ENCODE measurements around the gene YTHDF2. TPM values are rescaled to one million over a fixed set of nuclear protein-coding genes. Genes with fewer than 3 reads are reported as not detected.
A peak's percentile ranks its signal among the peaks of the same experiment; 100 is the strongest.

Gene YTHDF2
- polyA plus RNA-seq, 4 donors, result 39.1 to 59.0 (median 43.8) TPM

- no peak overlapping the region for H3K27ac ChIP-seq (ENCODE audit: low read depth in 1 of 3, low read length in 2 of 3)
- H3K27me3 ChIP-seq (ENCODE audit: control insufficient read depth in 3 of 3, insufficient read depth in 3 of 3, low read length in 3 of 3), result peaks cover 28 to 61% (median 35%) of the 10 kb centered on the region in 3 donors
- H3K4me3 ChIP-seq (ENCODE audit: low read depth in 1 of 3, low read length in 3 of 3), result no peak overlapping the region
- H3K36me3 ChIP-seq (ENCODE audit: control insufficient read depth in 3 of 3, insufficient read depth in 2 of 3, low read depth in 1 of 3, low read length in 3 of 3), result no peaks in the 10 kb centered on the region
- DNase-seq (no peak), FAIRE-seq (no peak)
- no peaks in the 10 kb centered on the region for H3K9me3 ChIP-seq (ENCODE audit: control insufficient read depth in 2 of 2, insufficient read depth in 1 of 2, low read depth in 1 of 2, low read length in 1 of 2)
- H3K4me1 ChIP-seq (ENCODE audit: control insufficient read depth in 3 of 3, insufficient read depth in 2 of 3, low read depth in 1 of 3, low read length in 2 of 3), result no peaks in the 10 kb centered on the region
- 64 to 69% (median 69%) methylated on average over 9 of the region's 9 CpGs for WGBS, 3 donors
Measured at GRCh38 chr1:28811369-28811765, 74.6 kb downstream of the YTHDF2 start.

- Histone ChIP-seq H3K4me3 (ENCODE audit: low read depth in 1 of 3, low read length in 3 of 3) (no peak within 1 kb of the TSS), H3K36me3 (ENCODE audit: control insufficient read depth in 3 of 3, insufficient read depth in 2 of 3, low read depth in 1 of 3, low read length in 3 of 3) (no peaks in the 10 kb centered on the region), H3K4me1 (ENCODE audit: control insufficient read depth in 3 of 3, insufficient read depth in 2 of 3, low read depth in 1 of 3, low read length in 2 of 3) (no peaks in the 10 kb centered on the region), H3K9me3 (ENCODE audit: control insufficient read depth in 2 of 2, insufficient read depth in 1 of 2, low read depth in 1 of 2, low read length in 1 of 2) (no peaks in the 10 kb centered on the region), H3K27me3 (ENCODE audit: control insufficient read depth in 3 of 3, insufficient read depth in 3 of 3, low read length in 3 of 3) (peaks cover 28 to 65% (median 37%) of the 10 kb centered on the region in 3 donors), H3K27ac (ENCODE audit: low read depth in 1 of 3, low read length in 2 of 3) (no peak within 1 kb of the TSS)
- WGBS, 3 donors, result 3 to 6% (median 6%) methylated on average over 58 to 108 of the region's 108 CpGs
- FAIRE-seq, result no peak
- DNase-seq, result peak in 1 of 2 donors; percentile 40
Measured at GRCh38 chr1:28811766-28812668, 75.3 kb downstream of the YTHDF2 start, which contains the start of gene OPRD1. Gene OPRD1 (plus strand): TSS chr1:28812170. CDS start chr1:28812384, 214 bp downstream.

- 31 to 39% (median 35%) methylated on average over 34 of the region's 34 CpGs for WGBS, 3 donors
- Histone ChIP-seq H3K4me1 (ENCODE audit: control insufficient read depth in 3 of 3, insufficient read depth in 2 of 3, low read depth in 1 of 3, low read length in 2 of 3) (no peaks in the 10 kb centered on the region), H3K27ac (ENCODE audit: low read depth in 1 of 3, low read length in 2 of 3) (no peak overlapping the region), H3K27me3 (ENCODE audit: control insufficient read depth in 3 of 3, insufficient read depth in 3 of 3, low read length in 3 of 3) (peaks cover 28 to 64% (median 37%) of the 10 kb centered on the region in 3 donors), H3K36me3 (ENCODE audit: control insufficient read depth in 3 of 3, insufficient read depth in 2 of 3, low read depth in 1 of 3, low read length in 3 of 3) (no peaks in the 10 kb centered on the region), H3K9me3 (ENCODE audit: control insufficient read depth in 2 of 2, insufficient read depth in 1 of 2, low read depth in 1 of 2, low read length in 1 of 2) (no peaks in the 10 kb centered on the region), H3K4me3 (ENCODE audit: low read depth in 1 of 3, low read length in 3 of 3) (no peak overlapping the region)
- FAIRE-seq (no peak), DNase-seq (no peak)
Measured at GRCh38 chr1:28812669-28813468, 76.1 kb downstream of the YTHDF2 start.

GRCh38 chr1:28813931-28814465 lies 77.3 kb downstream of the YTHDF2 start:
- 81 to 85% (median 82%) methylated on average over 15 of the region's 15 CpGs for WGBS, 3 donors
- Histone ChIP-seq H3K4me3 (ENCODE audit: low read depth in 1 of 3, low read length in 3 of 3) (no peak overlapping the region), H3K36me3 (ENCODE audit: control insufficient read depth in 3 of 3, insufficient read depth in 2 of 3, low read depth in 1 of 3, low read length in 3 of 3) (no peaks in the 10 kb centered on the region), H3K27me3 (ENCODE audit: control insufficient read depth in 3 of 3, insufficient read depth in 3 of 3, low read length in 3 of 3) (peaks cover 28 to 64% (median 37%) of the 10 kb centered on the region in 3 donors), H3K27ac (ENCODE audit: low read depth in 1 of 3, low read length in 2 of 3) (no peak overlapping the region), H3K4me1 (ENCODE audit: control insufficient read depth in 3 of 3, insufficient read depth in 2 of 3, low read depth in 1 of 3, low read length in 2 of 3) (no peaks in the 10 kb centered on the region), H3K9me3 (ENCODE audit: control insufficient read depth in 2 of 2, insufficient read depth in 1 of 2, low read depth in 1 of 2, low read length in 1 of 2) (no peaks in the 10 kb centered on the region)
- FAIRE-seq (no peak), DNase-seq (no peak)

- Histone ChIP-seq H3K27ac (ENCODE audit: low read depth in 1 of 3, low read length in 2 of 3) (no peak overlapping the region), H3K4me3 (ENCODE audit: low read depth in 1 of 3, low read length in 3 of 3) (no peak overlapping the region), H3K9me3 (ENCODE audit: control insufficient read depth in 2 of 2, insufficient read depth in 1 of 2, low read depth in 1 of 2, low read length in 1 of 2) (no peaks in the 10 kb centered on the region), H3K27me3 (ENCODE audit: control insufficient read depth in 3 of 3, insufficient read depth in 3 of 3, low read length in 3 of 3) (peaks cover 28 to 55% (median 33%) of the 10 kb centered on the region in 3 donors), H3K36me3 (ENCODE audit: control insufficient read depth in 3 of 3, insufficient read depth in 2 of 3, low read depth in 1 of 3, low read length in 3 of 3) (no peaks in the 10 kb centered on the region), H3K4me1 (ENCODE audit: control insufficient read depth in 3 of 3, insufficient read depth in 2 of 3, low read depth in 1 of 3, low read length in 2 of 3) (no peaks in the 10 kb centered on the region)
- WGBS, 3 donors, result 32 to 47% (median 40%) methylated on average over 12 of the region's 12 CpGs
- FAIRE-seq, result no peak
- DNase-seq, result no peak
Measured at GRCh38 chr1:28815533-28816185, 78.9 kb downstream of the YTHDF2 start.

- Histone ChIP-seq H3K27ac (ENCODE audit: low read depth in 1 of 3, low read length in 2 of 3) (no peak overlapping the region), H3K4me3 (ENCODE audit: low read depth in 1 of 3, low read length in 3 of 3) (no peak overlapping the region), H3K36me3 (ENCODE audit: control insufficient read depth in 3 of 3, insufficient read depth in 2 of 3, low read depth in 1 of 3, low read length in 3 of 3) (no peaks in the 10 kb centered on the region), H3K4me1 (ENCODE audit: control insufficient read depth in 3 of 3, insufficient read depth in 2 of 3, low read depth in 1 of 3, low read length in 2 of 3) (no peaks in the 10 kb centered on the region), H3K27me3 (ENCODE audit: control insufficient read depth in 3 of 3, insufficient read depth in 3 of 3, low read length in 3 of 3) (peaks cover 21 to 44% (median 23%) of the 10 kb centered on the region in 3 donors), H3K9me3 (ENCODE audit: control insufficient read depth in 2 of 2, insufficient read depth in 1 of 2, low read depth in 1 of 2, low read length in 1 of 2) (no peaks in the 10 kb centered on the region)
- 27 to 66% (median 39%) methylated on average over 7 of the region's 7 CpGs for WGBS, 3 donors
- FAIRE-seq (no peak), DNase-seq (no peak)
Measured at GRCh38 chr1:28817133-28817532, 80.4 kb downstream of the YTHDF2 start.

GRCh38 chr1:28819020-28819419 lies 82.3 kb downstream of the YTHDF2 start:
- FAIRE-seq, result no peak
- Histone ChIP-seq H3K27me3 (ENCODE audit: control insufficient read depth in 3 of 3, insufficient read depth in 3 of 3, low read length in 3 of 3) (peaks cover 6 to 28% (median 13%) of the 10 kb centered on the region in 3 donors), H3K36me3 (ENCODE audit: control insufficient read depth in 3 of 3, insufficient read depth in 2 of 3, low read depth in 1 of 3, low read length in 3 of 3) (no peaks in the 10 kb centered on the region), H3K9me3 (ENCODE audit: control insufficient read depth in 2 of 2, insufficient read depth in 1 of 2, low read depth in 1 of 2, low read length in 1 of 2) (no peaks in the 10 kb centered on the region), H3K4me3 (ENCODE audit: low read depth in 1 of 3, low read length in 3 of 3) (no peak overlapping the region), H3K27ac (ENCODE audit: low read depth in 1 of 3, low read length in 2 of 3) (no peak overlapping the region), H3K4me1 (ENCODE audit: control insufficient read depth in 3 of 3, insufficient read depth in 2 of 3, low read depth in 1 of 3, low read length in 2 of 3) (no peaks in the 10 kb centered on the region)
- no peak for DNase-seq
